ENCODE data around the gene APOA4.
"Not testable (repeated sequence)": the region's sequence is repeated elsewhere in the genome, so short reads cannot be mapped to it uniquely, and the experiment has no call there.

The APOA4 gene

DNA sequence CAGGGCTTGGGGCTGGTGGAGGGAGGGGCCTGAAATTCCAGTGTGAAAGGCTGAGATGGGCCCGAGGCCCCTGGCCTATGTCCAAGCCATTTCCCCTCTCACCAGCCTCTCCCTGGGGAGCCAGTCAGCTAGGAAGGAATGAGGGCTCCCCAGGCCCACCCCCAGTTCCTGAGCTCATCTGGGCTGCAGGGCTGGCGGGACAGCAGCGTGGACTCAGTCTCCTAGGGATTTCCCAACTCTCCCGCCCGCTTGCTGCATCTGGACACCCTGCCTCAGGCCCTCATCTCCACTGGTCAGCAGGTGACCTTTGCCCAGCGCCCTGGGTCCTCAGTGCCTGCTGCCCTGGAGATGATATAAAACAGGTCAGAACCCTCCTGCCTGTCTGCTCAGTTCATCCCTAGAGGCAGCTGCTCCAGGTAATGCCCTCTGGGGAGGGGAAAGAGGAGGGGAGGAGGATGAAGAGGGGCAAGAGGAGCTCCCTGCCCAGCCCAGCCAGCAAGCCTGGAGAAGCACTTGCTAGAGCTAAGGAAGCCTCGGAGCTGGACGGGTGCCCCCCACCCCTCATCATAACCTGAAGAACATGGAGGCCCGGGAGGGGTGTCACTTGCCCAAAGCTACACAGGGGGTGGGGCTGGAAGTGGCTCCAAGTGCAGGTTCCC is 6.5 kb upstream of the APOA4 start, which contains the start of gene APOC3:
Gene APOC3 (plus strand): TSS at position 383 of the 659 bp plus-strand sequence. CDS start 676 bp downstream, outside the sequence.
- DNase-seq (ENCODE audit: low read depth): no peak

- DNase-seq (ENCODE audit: low read depth): no peak
Measured at GRCh38 chr11:116828632-116829524, 5.8 kb upstream of the APOA4 start.

GRCh38 chr11:116827461-116827860 is 4.4 kb upstream of the APOA4 start:
- no peak for DNase-seq (ENCODE audit: low read depth)

- DNase-seq (ENCODE audit: low read depth): no peak
Measured at GRCh38 chr11:116826751-116827431, 3.8 kb upstream of the APOA4 start.

GRCh38 chr11:116825854-116826750 is 3.0 kb upstream of the APOA4 start:
- DNase-seq (ENCODE audit: low read depth): no peak

DNA sequence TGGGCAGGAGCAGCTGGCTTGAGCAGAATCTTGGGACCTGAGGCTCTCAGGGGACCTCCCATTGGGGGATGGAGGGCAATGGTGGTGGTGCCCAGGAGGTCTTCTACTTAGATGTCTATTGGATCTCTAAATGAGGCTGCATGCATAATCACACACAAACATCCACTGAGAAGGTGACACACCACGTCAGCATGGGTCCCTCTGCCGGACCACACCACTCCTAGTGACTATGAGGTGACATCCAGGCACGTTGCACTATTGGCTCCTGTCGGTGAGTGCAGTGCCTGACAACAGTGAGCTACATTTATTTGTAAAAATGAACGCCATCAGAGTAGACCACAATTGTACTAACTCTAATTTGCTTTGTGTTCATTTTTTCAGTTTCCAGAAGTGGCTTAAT is 2.3 kb upstream of the APOA4 start:
- DNase-seq (ENCODE audit: low read depth): no peak

GRCh38 chr11:116822575-116822974 is 529 bp downstream of the APOA4 start:
- no peak for DNase-seq (ENCODE audit: low read depth)

DNA sequence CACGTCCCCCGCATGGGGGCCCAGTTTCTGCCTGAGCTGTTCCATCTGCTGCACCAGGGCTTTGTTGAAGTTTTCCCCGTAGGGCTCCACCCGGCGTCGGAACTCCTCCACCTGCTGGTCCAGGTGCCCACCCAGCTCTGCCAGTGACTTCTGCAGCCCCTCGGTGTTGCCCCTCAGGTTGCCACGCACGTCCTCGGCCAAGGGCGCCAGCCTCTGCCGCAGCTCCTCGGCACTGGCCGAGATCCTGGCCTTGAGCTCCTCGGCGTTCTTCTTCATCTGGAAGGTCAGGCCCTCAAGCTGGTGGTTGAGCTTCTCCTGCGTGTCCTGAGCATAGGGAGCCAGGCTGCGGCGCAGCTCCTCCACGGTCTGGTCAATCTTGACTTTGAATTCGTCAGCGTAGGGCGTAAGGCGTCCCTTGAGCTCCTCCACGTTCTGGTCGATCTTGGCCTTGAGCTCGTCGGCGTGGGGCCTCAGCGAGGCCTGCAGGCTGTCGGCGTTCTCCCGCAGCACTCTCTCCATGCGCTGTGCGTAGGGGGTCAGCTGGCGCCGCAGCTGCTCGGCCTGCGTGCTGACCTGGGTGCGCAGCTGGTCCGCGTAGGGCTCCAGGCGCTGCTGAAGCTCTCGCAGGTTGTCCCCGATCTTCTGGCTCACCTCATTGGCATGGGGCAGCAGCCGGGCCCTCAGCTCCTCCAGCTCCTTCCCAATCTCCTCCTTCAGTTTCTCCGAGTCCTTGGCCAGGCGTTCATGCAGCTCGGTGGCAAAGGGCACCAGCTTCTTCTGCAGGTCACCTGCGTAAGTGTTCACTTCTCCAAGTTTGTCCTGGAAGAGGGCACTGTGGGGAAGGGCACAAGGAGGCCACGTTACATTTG is 1.8 kb downstream of the APOA4 start:
- DNase-seq (ENCODE audit: low read depth): no peak

DNA sequence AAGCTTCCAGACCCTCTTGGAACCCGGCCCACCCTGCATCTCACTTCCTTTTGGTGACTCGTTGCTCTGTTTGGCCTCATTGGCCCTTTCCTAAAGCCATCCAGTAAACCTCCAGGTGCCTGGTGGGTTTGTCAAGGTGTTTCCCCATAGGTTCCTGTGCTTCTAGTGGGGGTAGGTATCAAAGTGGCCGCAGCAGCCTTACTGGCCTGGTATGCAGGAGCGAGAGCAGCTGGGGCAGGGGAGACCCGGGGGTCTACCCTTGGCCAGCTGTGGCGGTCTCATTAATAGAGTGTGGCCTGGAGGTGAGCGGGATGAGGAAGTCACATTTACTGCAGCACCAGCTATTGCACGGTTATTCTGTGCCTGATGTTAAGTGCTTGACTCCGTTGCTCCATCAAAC is 4.1 kb downstream of the APOA4 start:
- no peak for DNase-seq (ENCODE audit: low read depth)

GRCh38 chr11:116814502-116814901 is 8.6 kb downstream of the APOA4 start:
- DNase-seq (ENCODE audit: low read depth): no peak

DNA sequence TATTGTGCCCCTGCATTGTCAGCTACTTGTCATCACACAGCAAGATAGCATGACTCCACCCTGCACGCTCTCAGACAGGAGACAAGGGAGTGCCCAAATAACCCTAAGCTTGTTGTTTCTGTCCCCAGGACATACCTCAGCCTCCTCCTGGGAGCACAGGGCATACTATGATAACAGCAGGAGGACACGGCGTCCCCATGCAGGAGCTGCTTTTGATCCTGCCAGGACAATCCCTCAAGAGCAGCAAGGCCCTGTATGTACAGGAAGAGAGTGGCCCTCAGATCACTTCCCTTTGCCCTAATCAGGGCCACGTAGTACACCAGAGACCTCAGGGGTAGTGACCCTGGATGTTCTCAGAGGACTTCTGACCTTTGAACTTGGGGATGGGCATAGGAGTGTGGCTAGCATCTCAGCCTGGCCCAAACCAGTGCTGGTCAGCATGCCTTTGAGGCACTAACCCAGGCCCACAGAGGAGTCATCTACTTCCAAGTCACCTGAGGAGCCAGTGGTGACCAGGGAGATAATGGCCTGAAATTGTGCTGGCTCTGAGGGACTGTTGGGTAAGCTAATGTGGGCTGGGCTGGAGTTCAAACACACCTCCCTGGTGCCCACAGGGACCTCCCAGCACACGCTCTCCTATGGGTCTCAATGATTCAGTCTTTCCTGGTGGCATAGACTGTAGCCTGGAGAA is 9.2 kb downstream of the APOA4 start:
- no peak for DNase-seq (ENCODE audit: low read depth)

- DNase-seq (ENCODE audit: low read depth): no peak
Measured at GRCh38 chr11:116813170-116813569, 9.9 kb downstream of the APOA4 start.

GRCh38 chr11:116812109-116812508 is 11.0 kb downstream of the APOA4 start:
- DNase-seq (ENCODE audit: low read depth): no peak

DNA sequence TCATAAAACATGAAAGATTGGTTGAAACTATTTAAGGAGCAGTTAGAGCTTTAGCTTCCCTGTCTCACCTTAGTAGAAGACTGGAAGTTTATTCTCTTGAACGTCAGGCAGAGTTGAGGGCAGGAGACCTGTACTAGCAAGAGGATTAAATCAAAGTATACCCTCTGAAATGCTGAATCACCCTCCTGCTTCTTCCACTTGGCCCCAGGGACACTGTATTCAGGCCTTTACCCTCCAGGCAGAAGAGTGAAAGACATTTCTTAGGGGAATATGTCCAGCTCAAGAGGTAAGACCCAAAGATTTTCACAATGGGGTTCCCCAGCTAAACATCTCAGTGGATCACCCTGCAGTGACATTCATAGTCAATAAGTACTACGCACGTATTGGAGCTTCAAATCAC is 11.9 kb downstream of the APOA4 start:
- DNase-seq (ENCODE audit: low read depth): no peak

DNA sequence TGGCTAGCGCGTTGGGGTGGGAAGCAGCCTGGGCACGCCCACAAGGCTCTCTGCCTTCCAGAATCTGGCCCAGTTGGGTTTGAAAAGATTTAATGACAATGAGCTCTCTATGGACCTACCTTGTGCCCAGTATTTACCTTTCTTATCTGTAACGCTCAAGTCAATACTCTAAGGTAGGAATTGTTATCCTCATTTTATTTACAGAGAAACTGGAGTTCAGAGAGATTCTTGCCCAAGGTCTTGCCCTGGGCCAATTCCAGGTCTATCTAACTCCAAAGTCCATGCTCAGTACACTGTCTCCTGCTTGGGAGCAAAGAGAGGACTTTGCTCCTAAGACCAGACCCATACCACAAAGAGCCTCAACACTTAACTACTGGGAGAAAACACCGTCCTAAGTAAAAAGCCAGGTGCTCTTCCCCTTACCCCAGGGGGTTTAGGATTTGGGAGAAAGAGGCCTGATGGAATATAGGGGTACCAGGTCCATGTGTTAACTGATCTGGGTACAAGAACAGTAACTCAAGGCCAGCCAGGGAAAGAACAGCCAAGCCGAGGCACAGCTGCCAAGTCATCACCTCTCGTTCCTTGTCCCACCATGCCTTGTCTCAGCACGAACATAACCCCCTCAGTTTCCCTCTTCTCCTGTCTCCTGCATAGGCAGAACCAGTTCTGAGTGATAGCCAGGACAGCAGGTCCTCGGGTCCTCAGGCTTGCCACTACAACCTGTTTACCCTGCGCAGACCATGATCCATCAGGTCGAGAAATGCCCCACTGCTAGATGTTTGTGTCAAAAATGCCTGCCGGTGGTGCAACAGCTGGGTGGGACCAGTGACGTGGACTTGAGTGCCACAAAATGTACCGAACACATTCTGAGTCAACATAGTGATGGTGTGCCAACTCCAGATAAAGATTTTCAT is 14.6 kb downstream of the APOA4 start:
- DNase-seq (ENCODE audit: low read depth): no peak

DNA sequence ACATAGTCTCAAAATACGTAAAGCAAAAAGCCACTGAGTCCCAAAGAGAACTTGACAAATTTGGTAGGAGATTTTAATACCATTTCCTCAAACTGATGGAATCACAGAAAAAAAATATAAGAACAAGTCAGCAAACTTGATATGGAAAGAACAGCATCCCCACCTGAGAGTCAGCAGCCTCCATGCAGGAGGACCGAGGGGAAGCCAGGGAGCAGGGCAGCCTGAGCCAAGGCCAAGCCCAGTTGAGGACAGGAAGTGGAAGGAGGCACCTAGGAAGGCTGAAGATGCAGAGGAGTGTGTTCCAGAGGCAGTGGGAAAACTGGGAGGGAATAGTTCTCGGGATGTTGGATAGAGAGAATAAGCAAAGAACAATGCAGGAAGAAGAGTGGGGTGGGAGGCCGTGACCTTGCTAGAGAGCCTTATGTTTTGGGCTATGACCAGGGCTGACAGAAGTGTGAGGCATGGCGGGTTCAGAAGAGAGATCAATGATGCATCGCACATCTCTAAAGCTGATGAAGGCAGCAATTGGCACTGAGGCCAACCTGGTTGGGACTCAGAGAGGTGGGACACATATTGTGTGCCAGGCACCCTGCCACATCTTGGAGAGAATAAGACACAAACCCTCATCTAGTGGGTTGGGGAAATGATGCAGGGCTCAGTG is 15.4 kb downstream of the APOA4 start:
- no peak for DNase-seq (ENCODE audit: low read depth)

- DNase-seq (ENCODE audit: low read depth): no peak
Measured at GRCh38 chr11:116804001-116804400, 19.1 kb downstream of the APOA4 start.

GRCh38 chr11:116801662-116802061 is 21.4 kb downstream of the APOA4 start:
- DNase-seq (ENCODE audit: low read depth): not testable (repeated sequence)
